ENCODE measurements around the gene GADD45G.

The GADD45G gene

DNA sequence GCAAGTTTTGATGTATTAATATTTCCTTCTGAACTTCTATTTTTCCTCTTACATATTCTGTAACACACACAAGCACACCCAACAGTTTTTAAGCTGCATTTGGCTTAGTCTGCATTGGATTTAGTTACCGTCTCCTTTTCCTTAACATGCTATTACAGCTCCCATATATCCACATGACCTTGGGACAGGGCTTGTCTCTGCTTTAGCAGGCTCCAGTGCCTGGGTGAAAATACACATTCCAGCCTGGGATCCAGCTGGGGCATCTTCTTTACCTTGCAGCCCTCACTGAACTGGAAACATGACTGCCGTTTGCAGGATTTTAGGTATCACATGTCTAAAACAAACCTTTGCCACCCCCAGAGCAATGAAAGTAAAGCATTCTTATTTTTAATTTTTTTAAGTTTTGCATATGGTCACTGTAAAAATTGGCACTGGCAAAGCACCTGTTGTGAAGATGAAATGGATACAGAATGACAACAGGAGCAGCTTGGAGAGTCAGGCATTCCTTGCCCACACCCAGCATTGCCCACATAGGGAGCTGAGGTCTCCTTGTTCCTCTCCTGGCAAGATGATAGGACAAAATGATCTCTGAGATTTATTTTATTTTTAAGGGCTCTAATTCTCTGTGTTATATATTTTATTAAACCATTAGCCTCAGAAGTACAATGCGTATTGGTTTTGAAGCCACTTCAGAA, 4.0 kb downstream of the GADD45G start:
- TF ChIP-seq, protein P1, sequence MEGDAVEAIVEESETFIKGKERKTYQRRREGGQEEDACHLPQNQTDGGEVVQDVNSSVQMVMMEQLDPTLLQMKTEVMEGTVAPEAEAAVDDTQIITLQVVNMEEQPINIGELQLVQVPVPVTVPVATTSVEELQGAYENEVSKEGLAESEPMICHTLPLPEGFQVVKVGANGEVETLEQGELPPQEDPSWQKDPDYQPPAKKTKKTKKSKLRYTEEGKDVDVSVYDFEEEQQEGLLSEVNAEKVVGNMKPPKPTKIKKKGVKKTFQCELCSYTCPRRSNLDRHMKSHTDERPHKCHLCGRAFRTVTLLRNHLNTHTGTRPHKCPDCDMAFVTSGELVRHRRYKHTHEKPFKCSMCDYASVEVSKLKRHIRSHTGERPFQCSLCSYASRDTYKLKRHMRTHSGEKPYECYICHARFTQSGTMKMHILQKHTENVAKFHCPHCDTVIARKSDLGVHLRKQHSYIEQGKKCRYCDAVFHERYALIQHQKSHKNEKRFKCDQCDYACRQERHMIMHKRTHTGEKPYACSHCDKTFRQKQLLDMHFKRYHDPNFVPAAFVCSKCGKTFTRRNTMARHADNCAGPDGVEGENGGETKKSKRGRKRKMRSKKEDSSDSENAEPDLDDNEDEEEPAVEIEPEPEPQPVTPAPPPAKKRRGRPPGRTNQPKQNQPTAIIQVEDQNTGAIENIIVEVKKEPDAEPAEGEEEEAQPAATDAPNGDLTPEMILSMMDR (IDR thresholded peaks at IDR 0.05; ENCODE audit: extremely low read depth, insufficient read depth, missing control alignments): no peak
- in situ Hi-C loops (cut with MboI; ENCODE audit: low pct_unique_long_range_greater_than_20kb, low sequenced_read_pairs, unreplicated experiment): loop anchor here (10.0 kb wide), 1 partner anchor 496 kb away; no protein-coding TSS in a partner anchor

GRCh38 chr9:89609426-89610006, 4.7 kb downstream of the GADD45G start:
- DNase-seq (ENCODE audit: low spot score): no peak
- TF ChIP-seq, protein P1 (IDR thresholded peaks at IDR 0.05; ENCODE audit: extremely low read depth, insufficient read depth, missing control alignments): no peak
- in situ Hi-C loops (cut with MboI; ENCODE audit: low pct_unique_long_range_greater_than_20kb, low sequenced_read_pairs, unreplicated experiment): loop anchor here (10.0 kb wide), 1 partner anchor 495 kb away; no protein-coding TSS in a partner anchor

More for the DNA sequence above, 4.0 kb downstream of the GADD45G start:
- no peak for DNase-seq (ENCODE audit: low spot score)

DNA sequence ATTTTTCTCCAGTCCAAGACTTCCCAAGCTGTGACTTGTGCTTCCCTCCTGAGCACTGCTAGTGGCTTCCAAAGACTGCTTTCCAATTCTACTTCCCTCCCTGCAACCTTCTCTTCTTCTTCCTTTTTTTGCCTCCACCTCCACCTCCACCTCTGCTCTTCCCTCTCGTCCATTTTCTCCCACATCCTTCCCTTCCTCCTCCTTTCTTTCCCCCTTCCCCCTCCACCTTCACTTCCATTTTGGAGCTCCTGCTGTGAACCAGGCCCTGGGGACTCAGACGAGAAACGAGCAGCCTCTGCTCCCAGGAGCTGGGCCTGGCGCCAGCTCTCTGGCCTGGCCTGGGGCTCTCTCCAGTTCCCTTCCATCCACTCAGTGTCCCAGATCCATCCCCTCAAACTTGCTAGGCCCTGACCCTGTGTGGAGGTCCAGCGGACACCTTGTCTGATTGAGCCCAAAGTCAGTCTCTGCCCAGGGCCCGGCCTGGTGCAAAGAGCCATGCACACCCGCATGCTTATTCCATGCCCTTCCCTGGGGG, 5.6 kb downstream of the GADD45G start:
- in situ Hi-C loops (cut with MboI; ENCODE audit: low pct_unique_long_range_greater_than_20kb, low sequenced_read_pairs, unreplicated experiment): no loop called here
- no peak for DNase-seq (ENCODE audit: low spot score)
- TF ChIP-seq, protein P1 (IDR thresholded peaks at IDR 0.05; ENCODE audit: extremely low read depth, insufficient read depth, missing control alignments): no peak

- in situ Hi-C loops (cut with MboI; ENCODE audit: low pct_unique_long_range_greater_than_20kb, low sequenced_read_pairs, unreplicated experiment): no loop called here
- TF ChIP-seq, protein P1 (IDR thresholded peaks at IDR 0.05; ENCODE audit: extremely low read depth, insufficient read depth, missing control alignments): no peak
- no peak for DNase-seq (ENCODE audit: low spot score)
Measured at GRCh38 chr9:89611425-89611824, 6.6 kb downstream of the GADD45G start.

- in situ Hi-C loops (cut with MboI; ENCODE audit: low pct_unique_long_range_greater_than_20kb, low sequenced_read_pairs, unreplicated experiment): no loop called here
- no peak for DNase-seq (ENCODE audit: low spot score)
- TF ChIP-seq, protein P1 (IDR thresholded peaks at IDR 0.05; ENCODE audit: extremely low read depth, insufficient read depth, missing control alignments): no peak
Measured at GRCh38 chr9:89612566-89613278, 7.9 kb downstream of the GADD45G start.
